Measurements from ENCODE around the gene AUTS2.

The AUTS2 gene

DNA sequence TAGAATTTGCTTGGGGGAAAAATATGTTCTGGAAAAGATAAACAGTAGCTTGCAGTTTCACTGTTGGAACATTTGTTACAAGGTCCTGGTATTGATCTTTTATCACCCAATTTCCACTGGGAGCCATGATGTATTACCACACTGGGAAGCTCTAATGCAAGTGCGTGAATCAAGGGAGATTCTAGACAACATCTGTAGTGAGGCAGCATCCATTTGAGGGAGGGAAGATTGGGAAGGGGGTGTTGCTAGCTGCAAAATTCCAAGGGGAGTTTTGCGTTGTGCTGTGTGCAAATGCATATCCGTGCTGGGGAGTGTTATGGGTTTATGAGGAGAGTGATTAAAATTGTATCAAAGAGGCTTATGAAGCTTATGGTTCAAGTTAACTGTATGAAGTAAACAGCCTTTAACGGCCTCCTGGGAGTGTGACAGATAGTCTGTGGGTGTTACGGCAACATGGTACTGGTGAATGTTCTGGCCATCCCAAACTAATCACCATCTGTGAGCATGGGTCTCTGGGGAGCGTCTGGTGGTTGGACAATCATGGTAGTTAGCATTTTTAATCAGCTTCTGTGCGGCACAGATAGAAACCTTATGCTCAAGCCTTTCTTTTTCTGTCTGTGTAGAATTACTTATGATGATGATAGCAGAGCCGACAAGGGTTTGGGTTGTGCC, 931.8 kb downstream of the AUTS2 start:
- DNase-seq (ENCODE audit: low read depth) = no peak
- H3K4me3 ChIP-seq (ENCODE audit: low read depth, low read length) = no peak overlapping the region
- TF ChIP-seq, protein P1, sequence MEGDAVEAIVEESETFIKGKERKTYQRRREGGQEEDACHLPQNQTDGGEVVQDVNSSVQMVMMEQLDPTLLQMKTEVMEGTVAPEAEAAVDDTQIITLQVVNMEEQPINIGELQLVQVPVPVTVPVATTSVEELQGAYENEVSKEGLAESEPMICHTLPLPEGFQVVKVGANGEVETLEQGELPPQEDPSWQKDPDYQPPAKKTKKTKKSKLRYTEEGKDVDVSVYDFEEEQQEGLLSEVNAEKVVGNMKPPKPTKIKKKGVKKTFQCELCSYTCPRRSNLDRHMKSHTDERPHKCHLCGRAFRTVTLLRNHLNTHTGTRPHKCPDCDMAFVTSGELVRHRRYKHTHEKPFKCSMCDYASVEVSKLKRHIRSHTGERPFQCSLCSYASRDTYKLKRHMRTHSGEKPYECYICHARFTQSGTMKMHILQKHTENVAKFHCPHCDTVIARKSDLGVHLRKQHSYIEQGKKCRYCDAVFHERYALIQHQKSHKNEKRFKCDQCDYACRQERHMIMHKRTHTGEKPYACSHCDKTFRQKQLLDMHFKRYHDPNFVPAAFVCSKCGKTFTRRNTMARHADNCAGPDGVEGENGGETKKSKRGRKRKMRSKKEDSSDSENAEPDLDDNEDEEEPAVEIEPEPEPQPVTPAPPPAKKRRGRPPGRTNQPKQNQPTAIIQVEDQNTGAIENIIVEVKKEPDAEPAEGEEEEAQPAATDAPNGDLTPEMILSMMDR (IDR thresholded peaks at IDR 0.05; ENCODE audit: low read depth, low read length, missing control alignments) = no peak

DNA sequence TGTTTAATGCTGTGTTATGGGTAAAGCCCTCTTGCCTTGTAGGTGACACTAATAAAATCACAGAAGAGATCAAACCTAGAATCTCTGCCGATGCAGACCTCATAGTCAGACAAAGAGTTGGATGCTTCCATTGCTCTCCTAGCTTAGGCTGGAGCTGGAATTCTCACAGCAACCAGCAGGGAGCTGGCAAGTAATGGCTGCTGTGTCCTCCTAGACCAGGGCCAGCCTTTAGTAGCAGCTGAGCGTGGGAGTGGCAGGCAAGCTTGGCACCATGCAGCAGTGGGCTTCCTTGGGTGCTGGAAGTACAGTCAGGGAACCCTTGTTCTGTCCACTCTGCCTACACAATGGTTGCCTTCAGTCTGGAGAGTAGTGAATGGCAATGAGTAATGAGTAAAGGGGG, 935.3 kb downstream of the AUTS2 start:
- no peak for DNase-seq (ENCODE audit: low read depth)
- no peak overlapping the region for H3K4me3 ChIP-seq (ENCODE audit: low read depth, low read length)
- TF ChIP-seq, protein P1 (IDR thresholded peaks at IDR 0.05; ENCODE audit: low read depth, low read length, missing control alignments) = no peak

DNA sequence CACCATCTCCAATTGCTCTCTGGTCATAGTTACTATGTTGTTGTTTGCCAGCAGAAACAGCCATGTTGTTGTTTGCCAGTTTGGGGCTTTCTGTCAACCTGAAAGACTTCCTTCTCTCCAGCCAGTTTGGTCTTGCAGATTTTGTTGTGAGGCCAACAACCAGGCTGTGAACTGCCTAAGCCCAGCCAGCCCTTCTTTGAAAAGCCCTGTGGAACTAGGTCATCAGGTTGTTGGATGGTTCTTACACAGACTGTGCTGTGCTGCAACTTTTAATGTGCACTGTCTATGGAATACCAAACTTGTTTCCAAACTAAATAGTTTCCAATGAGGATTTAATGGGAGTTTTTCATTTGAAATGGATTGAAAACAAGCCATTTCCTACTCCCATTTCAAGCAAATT, 940.9 kb downstream of the AUTS2 start:
- DNase-seq (ENCODE audit: low read depth) = no peak
- no peak overlapping the region for H3K4me3 ChIP-seq (ENCODE audit: low read depth, low read length)
- TF ChIP-seq, protein P1 (IDR thresholded peaks at IDR 0.05; ENCODE audit: low read depth, low read length, missing control alignments) = no peak

DNA sequence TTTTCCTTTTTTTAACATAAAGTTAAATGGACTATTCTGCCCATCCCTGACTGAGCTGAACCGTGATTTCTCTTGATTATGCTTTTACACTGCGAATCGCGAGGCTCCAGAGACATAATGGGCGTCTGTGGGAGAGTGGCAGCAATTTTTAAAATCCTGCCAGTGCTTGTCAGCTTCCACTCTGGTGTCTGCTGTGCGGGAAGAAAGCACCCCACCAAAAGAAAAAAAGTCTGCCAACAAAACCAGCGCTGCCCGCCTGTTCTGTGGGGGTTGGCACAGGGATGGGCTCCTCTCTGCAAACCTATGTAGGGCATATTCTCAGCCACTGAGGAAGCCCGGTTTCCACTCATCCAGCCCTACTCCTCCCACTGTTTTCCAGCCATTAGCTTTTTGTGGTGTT, 941.3 kb downstream of the AUTS2 start:
- DNase-seq (ENCODE audit: low read depth) = no peak
- H3K4me3 ChIP-seq (ENCODE audit: low read depth, low read length) = no peak overlapping the region
- TF ChIP-seq, protein P1 (IDR thresholded peaks at IDR 0.05; ENCODE audit: low read depth, low read length, missing control alignments) = no peak

DNA sequence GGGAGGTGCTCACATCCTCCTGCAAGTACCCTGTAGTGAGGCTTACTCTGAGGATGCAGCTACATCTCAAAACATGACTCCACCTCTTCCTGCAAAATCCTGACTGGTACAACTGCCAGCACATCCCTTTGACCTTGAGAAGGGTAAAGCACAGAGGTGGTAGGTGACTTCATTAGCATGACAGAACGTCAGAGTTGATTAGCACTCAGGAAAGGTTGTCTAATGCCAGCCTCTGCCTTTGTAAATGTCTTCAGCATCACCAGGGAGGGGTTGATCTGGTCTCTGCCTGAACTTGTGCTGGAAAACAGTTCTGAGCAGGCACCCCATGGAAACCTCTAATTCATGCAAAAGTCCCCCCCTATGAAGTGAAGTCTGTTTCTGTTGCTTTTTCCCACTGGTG, 942.4 kb downstream of the AUTS2 start:
- no peak for DNase-seq (ENCODE audit: low read depth)
- TF ChIP-seq, protein P1 (IDR thresholded peaks at IDR 0.05; ENCODE audit: low read depth, low read length, missing control alignments) = no peak
- H3K4me3 ChIP-seq (ENCODE audit: low read depth, low read length) = no peak overlapping the region

DNA sequence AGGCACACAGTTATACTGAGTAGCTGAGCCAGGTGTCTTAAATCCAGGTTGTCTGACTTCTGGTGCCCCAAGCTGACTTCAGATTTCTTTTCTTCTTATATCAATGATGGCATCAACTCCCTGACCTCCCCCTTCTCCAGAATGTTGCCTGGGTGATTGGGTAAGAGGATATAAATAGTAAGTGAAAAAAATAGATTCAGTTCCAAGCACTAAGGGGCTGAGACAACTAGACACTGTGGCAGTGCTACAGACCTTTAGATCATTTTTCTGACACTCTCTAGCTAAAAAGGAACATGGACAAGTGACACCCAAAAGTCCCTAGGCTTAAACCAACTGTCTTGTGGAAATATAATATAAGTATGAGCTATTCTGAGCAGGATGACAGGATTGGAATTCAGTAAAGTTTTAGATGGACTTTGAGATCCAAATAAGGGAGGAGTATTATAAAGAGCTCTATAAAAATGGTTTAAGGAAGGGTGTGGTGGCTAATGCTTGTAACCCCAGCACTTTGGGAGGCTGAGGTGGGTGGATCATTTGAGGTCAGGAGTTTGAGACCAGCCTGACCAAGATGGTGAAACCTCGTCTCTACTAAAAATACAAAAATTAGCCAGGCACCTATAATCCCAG, 944.6 kb downstream of the AUTS2 start:
- DNase-seq (ENCODE audit: low read depth) = no peak

More for the DNA sequence above, 944.6 kb downstream of the AUTS2 start:
- no peak overlapping the region for H3K4me3 ChIP-seq (ENCODE audit: low read depth, low read length)
- TF ChIP-seq, protein P1 (IDR thresholded peaks at IDR 0.05; ENCODE audit: low read depth, low read length, missing control alignments) = no peak

Data from GM12864 (cell line).